ENCODE results near the gene XRCC1. TPM values are rescaled to one million over a fixed set of nuclear protein-coding genes. Genes with fewer than 3 reads are reported as not detected.

XRCC1 gene
- total RNA-seq, 1 experiment from 2014 or later: 37.4 TPM

- ChIA-PET CTCF (interaction anchor here (0.6 to 4.5 kb wide), 3 partner anchors 20 to 181 kb away, joined by 8 to 20 read pairs (median 18); partner anchors contain the start of genes IRGC, IRGQ and ZNF576), POLR2A (no interaction called here)
- no peak for DNase-seq (ENCODE audit: low read depth, low spot score)
These were observed 40.2 kb downstream of the XRCC1 start for GRCh38 chr19:43534816-43535761.

More at GRCh38 chr19:43534816-43535761, 40.2 kb downstream of the XRCC1 start:
- H2AFZ ChIP-seq (ENCODE audit: low read depth, low read length, poor library complexity, severe bottlenecking): no peak overlapping the region
- H3K4me3 ChIP-seq (replicated peaks in 1 of 2; ENCODE audit: low read depth in 1 of 2, low read length in 2 of 2): no peak overlapping the region
- H3K79me2 ChIP-seq (ENCODE audit: insufficient read depth, low read length): no peaks in the 10 kb centered on the region
- no peak overlapping the region for H3K9ac ChIP-seq (ENCODE audit: low read length)
- RAD21 ChIA-PET (ENCODE audit: low non-redundant PET in 1 of 2, low total read pairs in 2 of 2, uncharacterized antibody in 2 of 2, unreplicated experiment in 2 of 2): interaction anchor here in 1 of 2 experiments (0.8 kb wide), 1 partner anchor 60 kb away, joined by 3 read pairs; no protein-coding TSS in a partner anchor
- H3K9me3 ChIP-seq (ENCODE audit: control insufficient read depth in 1 of 2, insufficient read depth in 1 of 2, low read depth in 1 of 2, low read length in 2 of 2): no peaks in the 10 kb centered on the region
- peaks cover 0 to 4% of the 10 kb centered on the region in 2 experiments; a peak in 1 of 4 replicates for H3K36me3 ChIP-seq (ENCODE audit: control insufficient read depth in 1 of 2, insufficient read depth in 2 of 2, low read length in 2 of 2)
- H3K27me3 ChIP-seq (ENCODE audit: insufficient read depth, low read length): no peaks in the 10 kb centered on the region
- H3K9me2 ChIP-seq (ENCODE audit: insufficient read depth): no peaks in the 10 kb centered on the region
- peak overlapping the region; percentile 95 for H3K27ac ChIP-seq (ENCODE audit: low read depth, low read length)
- H4K20me1 ChIP-seq (ENCODE audit: insufficient read depth): no peaks in the 10 kb centered on the region
- BruUV-seq (replicated peaks): no TSS peak
- H3K4me2 ChIP-seq (ENCODE audit: low read length): no peak overlapping the region; the same call in 1 of the 2 replicates
- ATAC-seq: no peak
- TF ChIP-seq SRF (IDR thresholded peaks at IDR 0.05; ENCODE audit: low read depth) (no peak), JUND (IDR thresholded peaks at IDR 0.05) (no peak), EZH2phosphoT487 (IDR thresholded peaks at IDR 0.05; ENCODE audit: borderline replicate concordance) (no peak)
- TF ChIP-seq, protein P1, sequence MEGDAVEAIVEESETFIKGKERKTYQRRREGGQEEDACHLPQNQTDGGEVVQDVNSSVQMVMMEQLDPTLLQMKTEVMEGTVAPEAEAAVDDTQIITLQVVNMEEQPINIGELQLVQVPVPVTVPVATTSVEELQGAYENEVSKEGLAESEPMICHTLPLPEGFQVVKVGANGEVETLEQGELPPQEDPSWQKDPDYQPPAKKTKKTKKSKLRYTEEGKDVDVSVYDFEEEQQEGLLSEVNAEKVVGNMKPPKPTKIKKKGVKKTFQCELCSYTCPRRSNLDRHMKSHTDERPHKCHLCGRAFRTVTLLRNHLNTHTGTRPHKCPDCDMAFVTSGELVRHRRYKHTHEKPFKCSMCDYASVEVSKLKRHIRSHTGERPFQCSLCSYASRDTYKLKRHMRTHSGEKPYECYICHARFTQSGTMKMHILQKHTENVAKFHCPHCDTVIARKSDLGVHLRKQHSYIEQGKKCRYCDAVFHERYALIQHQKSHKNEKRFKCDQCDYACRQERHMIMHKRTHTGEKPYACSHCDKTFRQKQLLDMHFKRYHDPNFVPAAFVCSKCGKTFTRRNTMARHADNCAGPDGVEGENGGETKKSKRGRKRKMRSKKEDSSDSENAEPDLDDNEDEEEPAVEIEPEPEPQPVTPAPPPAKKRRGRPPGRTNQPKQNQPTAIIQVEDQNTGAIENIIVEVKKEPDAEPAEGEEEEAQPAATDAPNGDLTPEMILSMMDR (IDR thresholded peaks at IDR 0.05 in 2 of 3, conservative IDR thresholded peaks at IDR 0.05 in 1 of 3; ENCODE audit: borderline replicate concordance in 1 of 3, insufficient read depth in 1 of 3, low read depth in 2 of 3, low read length in 2 of 3): peak in 2 of 3 experiments; percentile 56 to 59; a peak in 4 of 6 replicates
- TF ChIP-seq, protein P2, sequence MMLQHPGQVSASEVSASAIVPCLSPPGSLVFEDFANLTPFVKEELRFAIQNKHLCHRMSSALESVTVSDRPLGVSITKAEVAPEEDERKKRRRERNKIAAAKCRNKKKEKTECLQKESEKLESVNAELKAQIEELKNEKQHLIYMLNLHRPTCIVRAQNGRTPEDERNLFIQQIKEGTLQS (IDR thresholded peaks at IDR 0.05): no peak
- TF ChIP-seq, protein P3, sequence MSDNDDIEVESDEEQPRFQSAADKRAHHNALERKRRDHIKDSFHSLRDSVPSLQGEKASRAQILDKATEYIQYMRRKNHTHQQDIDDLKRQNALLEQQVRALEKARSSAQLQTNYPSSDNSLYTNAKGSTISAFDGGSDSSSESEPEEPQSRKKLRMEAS (IDR thresholded peaks at IDR 0.05): no peak
- intact Hi-C loops (cut with micrococcal nuclease): loop anchor here (1.0 to 10.0 kb wide), 3 partner anchors 59 to 187 kb away; no protein-coding TSS in a partner anchor
- peaks cover 20 to 34% of the 10 kb centered on the region in 2 experiments for H3K4me1 ChIP-seq (ENCODE audit: control insufficient read depth in 1 of 2, insufficient read depth in 2 of 2, low read length in 2 of 2)

Measured in HCT116 (cell line).